K562 (cell line): Measurements from ENCODE around the gene EVX1. TPM values are rescaled to one million over a fixed set of nuclear protein-coding genes. Genes with fewer than 3 reads are reported as not detected.

Experiments used
- ATAC-seq: fragments of 200-7000 bp; cut with Tn5 transposase; 3 replicates; pipeline ENCODE4 v1.9.1; 2020; ENCODE audit warnings: moderate library complexity
- BruUV-seq: library from RNA; stranded (reverse); fragments of 400-500 nt; replicated peaks from 2 replicates; lab custom pipeline; 2021; lab: Mats Ljungman, UMichigan
- CTCF ChIA-PET: fragments of 300-600 bp; formaldehyde crosslinking; extraction: SDS; loops from one replicate; lab custom pipeline; 2021; ENCODE audit warnings: low intra/inter-chr PET ratio; lab: Yijun Ruan, JAX
- POLR2A ChIA-PET: fragments of 300-600, 350-650 bp; sonication (Branson Sonifier 250); formaldehyde crosslinking; extraction: SDS; loops from one replicate; lab custom pipeline; 2021; ENCODE audit warnings: antibody characterized with exemption, inconsistent platforms; lab: Yijun Ruan, JAX
- DNase-seq, 4 experiments: peaks; one replicate each; pipeline versions ENCODE4 v3.0.0 to v3.0.0-alpha.2; 2011 to 2018; ENCODE audit warnings: low spot score in 3 of 4, mixed read lengths in 3 of 4; ENCODE audit errors: extremely low read depth in 1 of 4
- FAIRE-seq: peaks from 2 replicates; lab custom pipeline; 2011; peaks lifted over from hg19 to GRCh38; lab: Jason Lieb, UNC
- H2AFZ ChIP-seq: 2 replicates; pipeline ENCODE4 v1.6.0; 2011; ENCODE audit warnings: low read depth, low read length, control low read depth, inconsistent platforms
- H3K27ac ChIP-seq: fragments of 200-600 bp; 3 replicates; pipeline ENCODE4 v1.8.0; 2011; ENCODE audit warnings: low read depth, mild to moderate bottlenecking, control low read depth, inconsistent platforms, low read length, moderate library complexity, mixed read lengths; ENCODE audit errors: extremely low read depth
- H3K27me3 ChIP-seq, 2 experiments: fragments of 300-600 bp in 1 of 2; 2 replicates in 1 of 2; 3 replicates in 1 of 2; pipeline versions ENCODE4 v1.6.0 to v1.8.0; 2011; ENCODE audit warnings: inconsistent platforms in 2 of 2, low read length in 2 of 2, mild to moderate bottlenecking in 1 of 2, mixed read lengths in 1 of 2, moderate library complexity in 1 of 2; ENCODE audit not compliant: control insufficient read depth in 2 of 2, insufficient read depth in 2 of 2
- H3K36me3 ChIP-seq: fragments of 300-600 bp; 3 replicates; pipeline ENCODE4 v1.8.0; 2011; ENCODE audit warnings: mild to moderate bottlenecking, low read length, inconsistent platforms; ENCODE audit not compliant: control insufficient read depth, insufficient read depth
- H3K4me1 ChIP-seq, 2 experiments: fragments of 200-600 bp in 1 of 2; replicated peaks in 1 of 2; 2 replicates in 1 of 2; 3 replicates in 1 of 2; pipeline versions ENCODE4 v1.5.1 to v1.8.0; 2011; ENCODE audit warnings: inconsistent platforms in 2 of 2, low read length in 2 of 2, mild to moderate bottlenecking in 1 of 2, mixed read lengths in 1 of 2, moderate library complexity in 1 of 2; ENCODE audit not compliant: control insufficient read depth in 2 of 2, insufficient read depth in 2 of 2
- H3K4me2 ChIP-seq: 2 replicates; pipeline ENCODE4 v1.6.1; 2011; ENCODE audit warnings: low read length, control low read depth, inconsistent platforms, mixed read lengths; ENCODE audit not compliant: insufficient read depth
- H3K4me3 ChIP-seq: fragments of 200-600 bp; sonication (generic), shearing (Covaris generic); 2 replicates; pipeline ENCODE4 v1.5.1; 2016; ENCODE audit warnings: control low read depth, inconsistent platforms
- H3K79me2 ChIP-seq: fragments of 200-600 bp; 3 replicates; pipeline ENCODE4 v1.8.0; 2011; ENCODE audit warnings: low read length, inconsistent platforms; ENCODE audit not compliant: control insufficient read depth, insufficient read depth
- H3K9ac ChIP-seq, 2 experiments: 2 replicates each; pipeline versions ENCODE4 v1.6.0 to v1.6.1; 2011; ENCODE audit warnings: low read depth in 2 of 2, low read length in 2 of 2, control low read depth in 1 of 2, inconsistent platforms in 1 of 2, mild to moderate bottlenecking in 1 of 2, mixed read lengths in 1 of 2; ENCODE audit not compliant: insufficient read depth in 1 of 2
- H3K9me1 ChIP-seq: one replicate; pipeline ENCODE4 v1.6.0; 2011; ENCODE audit warnings: inconsistent platforms, mild to moderate bottlenecking, low read length, moderate library complexity; ENCODE audit not compliant: control insufficient read depth, insufficient read depth
- H3K9me3 ChIP-seq: replicated peaks from 2 replicates; pipeline ENCODE4 v1.5.1; 2011; ENCODE audit warnings: low read depth, low read length, inconsistent platforms; ENCODE audit not compliant: control insufficient read depth, insufficient read depth
- H4K20me1 ChIP-seq: replicated peaks from 2 replicates; pipeline ENCODE4 v1.6.1; 2011; ENCODE audit warnings: low read length, inconsistent platforms, mixed read lengths; ENCODE audit not compliant: control insufficient read depth, insufficient read depth
- CHAMP1 ChIP-seq: fragments of 450-650 bp; IDR thresholded peaks from 2 replicates; pipeline ENCODE4 v1.6.1; 2016; ENCODE audit warnings: mild to moderate bottlenecking
- EGR1 ChIP-seq: fragments of 450-650 bp; conservative IDR thresholded peaks from 2 replicates; pipeline ENCODE4 v1.6.1; 2017; ENCODE audit warnings: mild to moderate bottlenecking
- HDAC8 ChIP-seq: fragments of 450-650 bp; IDR thresholded peaks from 2 replicates; pipeline ENCODE4 v1.6.1; 2016; ENCODE audit warnings: mild to moderate bottlenecking, missing genetic modification characterization, moderate library complexity, missing compliant biosample characterization
- IRF2 ChIP-seq: sonication (generic); formaldehyde crosslinking; IDR thresholded peaks from 2 replicates; pipeline ENCODE4 v1.8.1; 2022; ENCODE audit warnings: mild to moderate bottlenecking, missing genetic modification reagents
- MAFF ChIP-seq: IDR thresholded peaks from 2 replicates; pipeline ENCODE4 v1.6.1; 2012; ENCODE audit warnings: low read length, improper control_type of control experiment
- NUFIP1 ChIP-seq: fragments of 450-650 bp; IDR thresholded peaks from 2 replicates; pipeline ENCODE4 v1.6.1; 2018; ENCODE audit not compliant: partially characterized antibody
- POLR2G ChIP-seq: fragments of 200-400 bp; formaldehyde crosslinking; IDR thresholded peaks from 2 replicates; pipeline ENCODE4 v1.6.1; 2017; ENCODE audit warnings: low read depth, mild to moderate bottlenecking, antibody characterized with exemption, low read length, moderate library complexity
- SP2 ChIP-seq: IDR thresholded peaks from 2 replicates; pipeline ENCODE4 v1.6.1; 2011; ENCODE audit warnings: mild to moderate bottlenecking, low read depth, low read length, moderate library complexity; ENCODE audit not compliant: poor library complexity, severe bottlenecking; ENCODE audit errors: extremely low read depth
- SPI1 ChIP-seq: IDR thresholded peaks from 2 replicates; pipeline ENCODE4 v1.6.1; 2011; ENCODE audit warnings: low read depth, low read length, control low read depth, borderline replicate concordance
- TAF1 ChIP-seq: IDR thresholded peaks from 2 replicates; pipeline ENCODE4 v1.6.1; 2011; ENCODE audit warnings: mild to moderate bottlenecking, low read length, moderate library complexity; ENCODE audit not compliant: insufficient read depth, control insufficient read depth, severe bottlenecking; ENCODE audit errors: extremely low read depth
- WGBS: fragments of 100-300 bp; shearing (Covaris generic); methylation state at CpG from one replicate; pipeline ENCODE4 v1.1.6; 2016; ENCODE audit warnings: low coverage, mixed read lengths; ENCODE audit not compliant: insufficient coverage; ENCODE audit errors: missing lambda C conversion rate; 5-methylcytosine and 5-hydroxymethylcytosine counted together
- in situ Hi-C: fragments of 300-500 bp; cut with MboI; formaldehyde crosslinking; loops from 4 replicates; pipeline ENCODE4 v1.15.0; 2018; ENCODE audit warnings: inconsistent platforms, mixed read lengths
- intact Hi-C: fragments of 100-400 bp; cut with micrococcal nuclease; formaldehyde crosslinking; loops from 2 replicates; pipeline ENCODE4 v1.14.2; 2022
- polyA plus RNA-seq, 8 experiments: library from polyadenylated mRNA; depleted of rRNA in 4 of 8; stranded (reverse) in 5 of 8; unstranded in 3 of 8; fragments of >200 nt; fragmentation: Nextera tagmentation in 2 of 8; fragmentation: Illumina TruSeq in 1 of 8; extraction: Ambion mirVana in 2 of 8; extraction: Trizol in 1 of 8; gene quantifications; 2 replicates each; pipeline versions ENCODE4 v1.2.1 to v1.2.3, GENCODE V29; 2011 to 2014; ENCODE audit warnings: inconsistent platforms in 1 of 8, missing spikeins in 1 of 8
- total RNA-seq, 7 experiments: library from RNA; depleted of rRNA in 6 of 7; stranded (reverse); fragments of >200 nt in 6 of 7; fragmentation: Illumina TruSeq in 2 of 7; extraction: Trizol in 2 of 7; gene quantifications; 2 replicates each; pipeline versions ENCODE4 v1.2.1 to v1.2.3, GENCODE V29; 2011 to 2021; ENCODE audit warnings: low replicate concordance in 1 of 7
- TF ChIP-seq, protein P1 (sequence below): fragments of 450-650 bp; IDR thresholded peaks from one replicate; pipeline ENCODE4 v1.6.1; 2018; ENCODE audit warnings: mild to moderate bottlenecking, moderate library complexity; ENCODE audit not compliant: partially characterized antibody
- TF ChIP-seq, protein P2 (sequence below): fragments of 250-450 bp; sonication (Bioruptor Pico); IDR thresholded peaks from 2 replicates; pipeline ENCODE4 v1.4.0; 2020; ENCODE audit warnings: borderline replicate concordance

EVX1 gene
- total and polyA plus RNA-seq, 9 of the 15 experiments (the other 6 are each of a cell fraction or from before 2014, with no cell fraction given) = not detected

GRCh38 chr7:27203964-27204594 is 38.5 kb upstream of the EVX1 start:
- DNase-seq = no peak
- H3K9me1 ChIP-seq = no peaks in the 10 kb centered on the region
- intact Hi-C loops = no loop called here
- no peaks in the 10 kb centered on the region for H3K79me2 ChIP-seq
- POLR2A ChIA-PET = no interaction called here
- 0 out of 2 replicates have a peak, but pooled peaks cover 8% of the 10 kb centered on the region for H4K20me1 ChIP-seq
- FAIRE-seq = no peak
- ATAC-seq = no peak
- peaks cover 45 to 75% of the 10 kb centered on the region in 2 experiments for H3K27me3 ChIP-seq
- 0% methylated on average over 4 of the region's 4 CpGs for WGBS
- CTCF ChIA-PET = no interaction called here
- no peak overlapping the region for H2AFZ ChIP-seq
- in situ Hi-C loops = loop anchor here (5.0 to 10.0 kb wide), 4 partner anchors 371 to 813 kb away; no protein-coding TSS in a partner anchor
- no TSS peak for BruUV-seq
- H3K27ac ChIP-seq = no peak overlapping the region
- H3K9ac ChIP-seq = no peak overlapping the region
- no peak overlapping the region for H3K4me3 ChIP-seq
- H3K4me1 ChIP-seq = peaks cover 0 to 17% of the 10 kb centered on the region in 2 experiments; a peak in 2 of 5 replicates
- no peaks in the 10 kb centered on the region for H3K9me3 ChIP-seq
- no peaks in the 10 kb centered on the region for H3K36me3 ChIP-seq
- no peak overlapping the region for H3K4me2 ChIP-seq
- TF ChIP-seq, protein P1, sequence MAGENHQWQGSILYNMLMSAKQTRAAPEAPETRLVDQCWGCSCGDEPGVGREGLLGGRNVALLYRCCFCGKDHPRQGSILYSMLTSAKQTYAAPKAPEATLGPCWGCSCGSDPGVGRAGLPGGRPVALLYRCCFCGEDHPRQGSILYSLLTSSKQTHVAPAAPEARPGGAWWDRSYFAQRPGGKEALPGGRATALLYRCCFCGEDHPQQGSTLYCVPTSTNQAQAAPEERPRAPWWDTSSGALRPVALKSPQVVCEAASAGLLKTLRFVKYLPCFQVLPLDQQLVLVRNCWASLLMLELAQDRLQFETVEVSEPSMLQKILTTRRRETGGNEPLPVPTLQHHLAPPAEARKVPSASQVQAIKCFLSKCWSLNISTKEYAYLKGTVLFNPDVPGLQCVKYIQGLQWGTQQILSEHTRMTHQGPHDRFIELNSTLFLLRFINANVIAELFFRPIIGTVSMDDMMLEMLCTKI = no peak
- TF ChIP-seq SPI1 (no peak), SP2 (no peak), NUFIP1 (no peak), TAF1 (no peak), POLR2G (no peak), MAFF (no peak), CHAMP1 (no peak), EGR1 (no peak), IRF2 (CRISPR knock-in tag) (no peak), HDAC8 (tag) (no peak)
- TF ChIP-seq, protein P2, sequence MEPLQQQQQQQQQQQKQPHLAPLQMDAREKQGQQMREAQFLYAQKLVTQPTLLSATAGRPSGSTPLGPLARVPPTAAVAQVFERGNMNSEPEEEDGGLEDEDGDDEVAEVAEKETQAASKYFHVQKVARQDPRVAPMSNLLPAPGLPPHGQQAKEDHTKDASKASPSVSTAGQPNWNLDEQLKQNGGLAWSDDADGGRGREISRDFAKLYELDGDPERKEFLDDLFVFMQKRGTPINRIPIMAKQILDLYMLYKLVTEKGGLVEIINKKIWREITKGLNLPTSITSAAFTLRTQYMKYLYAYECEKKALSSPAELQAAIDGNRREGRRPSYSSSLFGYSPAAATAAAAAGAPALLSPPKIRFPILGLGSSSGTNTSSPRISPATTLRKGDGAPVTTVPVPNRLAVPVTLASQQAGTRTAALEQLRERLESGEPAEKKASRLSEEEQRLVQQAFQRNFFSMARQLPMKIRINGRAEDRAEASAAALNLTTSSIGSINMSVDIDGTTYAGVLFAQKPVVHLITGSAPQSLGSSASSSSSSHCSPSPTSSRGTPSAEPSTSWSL = no peak
